NCI-H526 (cell line): ENCODE measurements around the gene KLHL15.
"Not testable (repeated sequence)": the region's sequence is repeated elsewhere in the genome, so short reads cannot be mapped to it uniquely, and the experiment has no call there.

ENCODE experiments used
- DNase-seq, 2 experiments: peaks; one replicate each; lab custom pipeline; 2025; lab: John Stamatoyannopoulos, UW

Gene KLHL15

GRCh38 chrX:24018809-24019208, 8.2 kb downstream of the KLHL15 start:
- DNase-seq: no peak

GRCh38 chrX:24017674-24018073, 9.3 kb downstream of the KLHL15 start:
- no peak for DNase-seq

- DNase-seq: no peak
Measured at GRCh38 chrX:24014388-24015018, 12.5 kb downstream of the KLHL15 start.

- DNase-seq: no peak
Measured at GRCh38 chrX:24012266-24012665, 14.7 kb downstream of the KLHL15 start.

- DNase-seq: no peak
Measured at GRCh38 chrX:24005867-24006266, 21.1 kb downstream of the KLHL15 start.

- no peak for DNase-seq
Measured at GRCh38 chrX:24005028-24005427, 22.0 kb downstream of the KLHL15 start.

GRCh38 chrX:24002792-24003191, 24.2 kb downstream of the KLHL15 start:
- peak; percentile 69 to 79 for DNase-seq

GRCh38 chrX:24002167-24002566, 24.8 kb downstream of the KLHL15 start:
- DNase-seq: peak in 1 of 2 experiments; percentile 58

GRCh38 chrX:23999671-24000070, 27.3 kb downstream of the KLHL15 start:
- no peak for DNase-seq

GRCh38 chrX:23993012-23993633, 33.9 kb downstream of the KLHL15 start:
- no peak for DNase-seq

GRCh38 chrX:23992431-23992830, 34.6 kb downstream of the KLHL15 start:
- DNase-seq: no peak

- no peak for DNase-seq
Measured at GRCh38 chrX:23990455-23990854, 36.5 kb downstream of the KLHL15 start.

- no peak for DNase-seq
Measured at GRCh38 chrX:23989689-23990088, 37.3 kb downstream of the KLHL15 start.

- DNase-seq: no peak
Measured at GRCh38 chrX:23982891-23983290, 44.1 kb downstream of the KLHL15 start.

GRCh38 chrX:23981711-23982110, 45.3 kb downstream of the KLHL15 start:
- no peak for DNase-seq

- no peak for DNase-seq
Measured at GRCh38 chrX:23981222-23981621, 45.8 kb downstream of the KLHL15 start.

GRCh38 chrX:23980011-23980441, 47.0 kb downstream of the KLHL15 start:
- no peak for DNase-seq

GRCh38 chrX:23978491-23978890, 48.5 kb downstream of the KLHL15 start:
- DNase-seq: no peak

GRCh38 chrX:23965630-23966029, 61.4 kb downstream of the KLHL15 start:
- DNase-seq: not testable (repeated sequence)

- DNase-seq: no peak
Measured at GRCh38 chrX:23964191-23964590, 62.8 kb downstream of the KLHL15 start.

GRCh38 chrX:23959781-23960180, 67.2 kb downstream of the KLHL15 start:
- no peak for DNase-seq

- no peak for DNase-seq
Measured at GRCh38 chrX:23954396-23954795, 72.6 kb downstream of the KLHL15 start.

GRCh38 chrX:23953908-23954269, 73.1 kb downstream of the KLHL15 start:
- DNase-seq: no peak
